ENCODE results near the gene QRICH1.

DNA sequence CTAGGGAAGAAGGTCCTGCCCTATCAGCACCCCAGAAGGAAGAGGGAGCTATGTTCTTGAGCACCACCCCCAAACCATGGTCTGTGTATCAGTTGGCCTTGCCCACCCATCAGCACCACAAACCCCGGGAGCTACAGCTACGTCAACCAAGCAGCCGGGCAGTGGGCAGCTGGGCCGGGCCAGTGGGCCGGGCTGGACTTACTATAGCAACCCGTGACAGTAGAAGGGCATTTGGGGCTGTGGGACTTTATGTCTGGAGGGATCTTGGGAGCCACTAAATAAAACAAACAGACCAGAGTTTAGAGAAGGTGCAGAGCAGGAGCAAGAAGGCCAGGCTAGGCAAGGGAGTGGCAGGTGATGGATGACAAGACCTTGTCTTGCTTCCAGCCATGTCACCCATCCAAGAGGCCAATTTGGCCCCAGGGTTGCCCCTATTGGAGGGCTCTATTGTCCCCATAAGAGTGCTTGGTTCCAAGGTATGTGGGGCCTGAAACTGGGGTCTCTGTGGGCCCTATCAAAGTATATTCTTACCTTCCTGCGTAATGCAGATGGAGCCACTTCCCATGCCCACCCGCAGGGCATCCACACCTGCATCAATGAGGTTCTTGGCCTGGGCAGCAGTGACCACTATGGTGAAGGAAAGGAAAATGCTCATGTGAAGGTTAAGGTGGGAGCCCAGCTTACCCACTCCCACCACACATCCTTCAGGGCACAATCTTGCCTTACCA is 67.9 kb downstream of the QRICH1 start:
- TF ChIP-seq CTCF (IDR thresholded peaks at IDR 0.05): no peak
- no peak for TF ChIP-seq ZFX (IDR thresholded peaks at IDR 0.05; ENCODE audit: borderline replicate concordance)

All from 22Rv1 (cell line).